Stimulated activated CD4-positive, alpha-beta T cell treated with anti-CD3 and anti-CD28 coated beads, TNF-alpha, amount 100 ng/mL, for 24 hours (primary cell): ENCODE measurements around the gene TGFBR2.
"Not testable (repeated sequence)": the region's sequence is repeated elsewhere in the genome, so short reads cannot be mapped to it uniquely, and the experiment has no call there.

Experiments
- DNase-seq, 3 experiments: peaks; one replicate each; pipeline ENCODE4 v3.0.0-alpha.2; 2020; ENCODE audit warnings: low read depth in 3 of 3

Gene TGFBR2

DNA sequence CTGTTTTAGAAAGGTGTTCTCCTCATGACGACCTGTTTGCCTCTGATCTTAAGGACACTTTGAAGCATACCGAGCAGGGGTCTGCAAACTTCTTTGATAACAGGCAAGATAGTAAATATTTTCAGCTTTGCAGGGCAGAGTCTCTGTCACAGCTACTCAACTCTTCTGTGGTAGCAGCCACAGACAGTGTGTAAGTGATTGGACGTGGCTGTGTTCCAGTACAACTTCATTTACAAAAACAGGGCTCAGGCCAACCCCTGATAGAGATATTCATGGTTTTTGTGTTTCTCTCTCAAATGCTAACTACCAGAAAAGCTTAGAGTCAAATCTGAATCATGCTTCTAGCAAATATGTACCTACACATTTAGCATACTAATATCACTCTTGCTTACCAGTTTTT lies 51.5 kb downstream of the TGFBR2 start:
- DNase-seq = no peak

DNA sequence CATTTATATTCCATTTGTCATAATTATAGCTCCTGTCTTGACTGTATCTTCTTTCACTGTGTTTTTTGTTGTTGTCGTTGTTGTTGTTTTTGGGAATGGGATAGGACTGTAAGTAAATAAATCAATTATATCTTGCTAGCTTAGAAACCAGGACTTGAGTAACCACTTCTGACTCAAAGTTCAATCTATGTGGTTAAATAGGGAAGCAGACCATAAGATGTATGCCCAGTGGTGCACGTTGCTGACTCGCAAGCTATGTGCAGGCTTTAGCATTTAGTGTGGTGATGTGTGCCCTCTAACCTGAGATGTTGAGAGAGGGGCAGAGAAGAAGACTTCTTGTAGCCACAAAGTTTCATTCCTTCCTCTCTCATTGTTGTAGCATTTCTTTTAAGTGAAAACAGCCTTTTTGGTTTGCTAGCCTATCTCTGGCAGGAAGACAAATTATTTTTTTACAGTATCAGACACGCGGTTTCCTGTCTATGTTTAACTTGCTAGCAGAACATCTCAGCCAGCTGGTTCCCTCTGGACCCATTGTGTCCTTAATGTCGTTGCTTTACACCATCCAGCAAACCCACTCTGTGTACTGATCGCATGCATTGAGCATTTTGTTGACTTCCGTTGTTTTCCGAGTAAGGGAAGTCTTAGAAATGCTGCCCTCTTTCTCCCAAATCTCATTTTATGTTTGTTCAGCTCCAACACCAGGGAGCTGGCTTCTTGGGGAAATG lies 52.1 kb downstream of the TGFBR2 start:
- DNase-seq = peak in 1 of 3 experiments; percentile 53

DNA sequence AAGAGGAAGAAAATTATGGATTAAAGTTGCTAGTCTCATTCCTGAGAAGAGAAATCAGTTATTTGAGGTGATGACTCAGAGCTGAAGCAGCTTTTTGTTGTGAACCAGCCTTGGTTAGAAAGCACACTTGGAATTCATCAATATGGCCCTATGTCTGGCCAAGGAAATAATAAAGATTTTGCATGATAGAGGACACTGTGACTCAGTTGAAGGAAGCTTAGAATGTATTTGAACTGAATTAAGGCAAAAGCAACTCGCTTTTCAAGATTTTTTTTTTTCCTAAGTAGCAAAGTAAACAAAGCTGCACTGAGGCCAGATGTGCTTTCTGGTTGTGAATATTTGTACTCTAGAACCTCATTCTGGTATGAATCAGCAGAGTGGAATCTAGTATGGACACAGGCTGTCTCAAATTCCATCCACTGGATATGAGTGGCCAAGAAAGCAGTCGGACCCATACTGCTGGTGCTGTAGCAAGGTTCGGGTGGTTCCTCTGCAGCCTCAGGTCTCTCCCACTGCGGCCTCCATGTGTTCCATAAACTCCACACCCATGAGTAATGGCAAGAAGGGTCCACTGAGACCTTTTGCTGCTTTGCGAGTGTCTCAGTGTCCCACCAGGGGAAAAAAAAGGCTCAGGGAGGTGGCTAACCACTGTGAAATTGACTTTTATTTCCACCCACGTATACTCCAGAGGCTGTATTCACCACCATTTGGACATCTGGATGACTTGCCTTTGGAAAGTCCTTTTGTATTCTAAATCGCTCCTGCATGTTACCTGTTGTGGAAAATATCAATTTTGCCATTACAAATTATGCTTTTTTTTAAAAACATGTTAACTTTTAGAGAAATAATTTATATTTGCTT lies 53.1 kb downstream of the TGFBR2 start:
- no peak for DNase-seq

DNA sequence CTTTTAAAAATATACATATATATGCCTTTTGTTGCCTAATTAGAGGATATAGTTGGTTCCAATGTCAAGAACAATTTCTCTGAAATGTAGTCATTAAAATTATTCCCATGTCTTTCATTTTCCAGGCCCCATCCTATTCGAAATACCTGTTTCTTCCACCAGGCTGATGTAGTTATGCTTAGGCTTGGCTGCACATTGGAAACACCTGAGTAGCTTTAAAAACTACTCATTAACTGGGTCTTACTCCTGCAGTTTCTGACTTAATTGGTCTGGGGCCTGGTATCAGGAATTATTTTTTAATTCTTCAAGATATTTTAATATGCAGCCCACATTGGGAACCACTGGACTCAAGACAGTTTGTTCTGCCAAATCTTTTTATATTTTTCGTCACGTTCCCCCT lies 53.7 kb downstream of the TGFBR2 start:
- no peak for DNase-seq

DNA sequence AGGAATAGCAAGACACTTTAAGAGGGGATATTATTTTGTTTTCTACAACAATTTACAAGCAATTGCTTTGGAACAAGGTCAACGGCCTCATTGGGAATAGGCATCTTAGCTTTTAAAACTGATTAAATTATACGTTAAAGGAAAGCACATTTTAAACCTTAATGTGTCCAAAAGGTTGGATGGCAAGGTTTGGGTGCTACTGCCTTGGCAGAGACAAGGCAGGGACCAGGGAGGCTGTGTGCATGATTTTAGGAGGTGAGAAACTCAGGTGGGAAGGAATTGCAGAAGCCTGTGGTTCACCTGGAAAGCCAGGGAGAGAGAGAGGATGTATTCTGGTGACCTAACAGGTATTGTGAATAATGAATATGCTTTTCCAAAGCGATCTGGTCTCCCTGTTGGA lies 54.3 kb downstream of the TGFBR2 start:
- DNase-seq = no peak

DNA sequence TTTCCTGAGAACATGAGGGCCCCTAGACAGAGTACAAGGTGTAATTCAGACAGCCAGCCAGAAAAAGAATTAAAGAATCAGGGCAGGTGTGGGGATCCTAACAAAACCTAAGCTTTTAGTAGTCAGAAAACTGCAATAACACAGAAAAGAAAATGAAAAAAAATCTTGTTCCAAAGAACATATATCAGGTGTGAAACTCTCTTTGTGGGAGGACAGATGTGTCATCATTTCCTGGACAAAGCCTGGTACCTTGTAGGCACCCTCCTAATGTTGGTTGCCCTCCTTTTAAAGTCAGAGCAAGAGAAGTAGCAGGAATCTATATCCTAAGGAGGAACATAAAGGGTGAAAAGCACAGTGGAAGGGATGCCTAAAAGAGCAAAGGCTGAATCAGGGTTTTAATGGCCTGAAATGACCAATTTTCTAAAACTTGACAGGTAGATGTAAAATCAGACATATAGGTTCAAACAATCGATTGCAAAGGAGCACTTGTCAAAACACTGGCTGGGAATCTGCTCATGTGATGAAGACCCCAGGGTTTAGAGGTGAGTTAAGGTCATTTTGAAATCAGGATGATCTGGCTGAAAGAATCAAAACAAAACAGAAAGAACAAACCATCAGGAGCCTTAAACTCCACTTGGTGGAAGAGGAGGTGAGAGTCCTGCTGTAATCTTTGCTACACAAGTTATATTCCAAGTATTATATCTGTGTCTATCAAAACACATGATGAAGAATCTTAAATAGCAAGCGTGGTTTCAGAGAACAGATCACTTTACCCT lies 54.9 kb downstream of the TGFBR2 start:
- no peak for DNase-seq

DNA sequence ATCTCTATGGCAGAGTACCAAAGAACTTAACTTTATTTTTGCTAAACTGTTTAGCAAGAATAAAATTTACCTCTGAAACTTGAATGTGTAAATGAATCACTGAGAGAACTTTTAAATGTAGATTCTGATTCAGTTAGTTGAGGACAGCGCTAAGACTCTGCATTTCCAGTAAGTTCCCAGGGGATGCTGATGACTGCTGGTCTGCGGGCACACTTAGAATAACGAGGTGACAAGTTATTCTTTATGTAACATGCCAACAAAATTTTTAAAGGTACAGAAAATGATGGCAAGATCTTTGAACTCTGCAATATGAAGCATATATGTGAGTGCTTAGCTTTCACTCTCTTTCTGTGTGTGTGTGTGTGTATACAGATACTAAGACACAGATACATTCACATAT lies 56.4 kb downstream of the TGFBR2 start:
- no peak for DNase-seq

DNA sequence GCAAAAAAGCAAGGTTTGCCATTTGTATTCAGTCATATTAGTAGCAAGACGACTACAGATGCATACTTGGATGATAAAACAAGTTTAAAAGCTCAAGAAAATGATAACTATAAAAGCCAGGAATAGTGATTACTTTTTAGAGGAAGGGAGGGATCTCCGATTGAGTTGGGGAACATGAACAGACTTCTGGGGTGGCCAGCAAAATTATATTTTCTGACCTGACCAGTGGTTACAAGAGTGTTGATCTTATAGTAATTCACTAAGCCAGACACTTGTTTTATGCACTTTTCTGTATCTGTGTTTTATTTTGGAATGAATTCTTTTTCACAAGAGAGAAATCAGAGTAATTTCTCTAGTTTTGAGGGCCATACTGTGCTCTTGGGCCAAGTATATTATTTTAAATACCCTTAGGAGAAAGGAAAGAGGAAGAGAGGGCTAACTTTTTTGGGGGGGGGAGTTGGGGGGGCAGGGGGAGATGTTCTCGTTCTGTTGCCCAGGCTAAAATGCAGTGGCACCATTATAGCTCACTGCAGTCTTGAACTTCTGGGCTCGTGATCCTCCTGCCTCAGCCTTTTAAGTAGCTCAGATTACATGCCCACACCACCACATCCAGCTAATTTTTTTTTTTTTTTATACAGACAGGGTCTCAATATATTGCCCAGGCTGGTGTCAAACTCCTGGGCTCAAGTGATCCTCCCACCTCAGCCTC lies 57.3 kb downstream of the TGFBR2 start:
- no peak for DNase-seq

DNA sequence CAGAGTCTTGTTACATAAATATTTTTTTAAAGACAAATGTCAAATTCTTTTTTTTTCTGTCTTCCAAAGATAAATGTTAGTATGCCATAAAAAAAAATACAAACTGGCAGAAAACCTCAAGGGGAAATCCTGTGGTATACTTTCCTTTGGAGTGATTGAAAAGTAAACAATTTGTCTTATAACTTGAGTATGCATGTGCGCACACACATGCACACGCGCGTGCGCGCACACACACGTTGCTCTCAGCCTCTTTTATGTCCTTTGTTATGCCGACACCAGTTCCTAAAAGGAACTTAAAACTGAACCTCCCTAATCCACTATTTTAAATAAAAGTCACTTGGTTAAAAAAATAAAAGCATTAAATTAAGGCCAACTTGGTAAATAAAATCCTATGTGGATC lies 58.1 kb downstream of the TGFBR2 start:
- no peak for DNase-seq

DNA sequence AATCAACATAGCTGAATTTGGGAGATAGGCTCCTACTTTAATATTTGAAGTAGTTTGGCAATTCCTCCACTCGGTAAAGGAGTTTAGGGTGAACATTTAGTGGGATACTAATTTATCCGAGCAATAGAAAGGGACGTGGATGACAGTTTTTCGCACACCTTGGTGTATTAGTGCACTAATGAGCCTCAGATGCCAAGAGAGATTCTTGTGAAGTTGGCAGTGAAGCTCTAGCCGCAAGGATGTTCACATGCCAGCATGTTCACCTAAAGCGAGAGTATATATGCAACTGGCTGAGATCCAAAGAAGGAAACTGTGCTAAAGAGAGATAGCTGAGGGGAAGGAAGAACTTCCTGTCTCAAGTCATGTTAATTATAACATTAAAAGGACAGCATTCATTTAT lies 58.5 kb downstream of the TGFBR2 start:
- no peak for DNase-seq

DNA sequence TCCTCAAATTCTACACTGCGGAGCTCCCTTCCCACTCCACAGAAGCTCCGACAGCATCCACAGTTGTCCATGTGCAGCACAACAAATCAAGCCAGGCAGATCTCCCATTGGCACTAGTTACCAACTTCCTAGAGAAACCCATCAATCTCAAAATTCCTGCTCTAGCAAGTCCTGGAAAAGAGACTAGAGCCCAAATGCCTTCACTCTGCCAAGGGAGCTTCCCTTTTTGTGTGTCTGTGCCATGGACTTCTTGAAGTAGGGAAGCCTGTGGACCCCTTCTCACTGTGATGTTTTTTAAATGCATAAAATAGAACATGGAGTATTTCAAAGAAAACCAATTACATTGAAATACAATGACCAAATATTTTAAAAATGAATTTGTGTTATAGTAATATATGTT lies 59.1 kb downstream of the TGFBR2 start:
- DNase-seq = no peak

DNA sequence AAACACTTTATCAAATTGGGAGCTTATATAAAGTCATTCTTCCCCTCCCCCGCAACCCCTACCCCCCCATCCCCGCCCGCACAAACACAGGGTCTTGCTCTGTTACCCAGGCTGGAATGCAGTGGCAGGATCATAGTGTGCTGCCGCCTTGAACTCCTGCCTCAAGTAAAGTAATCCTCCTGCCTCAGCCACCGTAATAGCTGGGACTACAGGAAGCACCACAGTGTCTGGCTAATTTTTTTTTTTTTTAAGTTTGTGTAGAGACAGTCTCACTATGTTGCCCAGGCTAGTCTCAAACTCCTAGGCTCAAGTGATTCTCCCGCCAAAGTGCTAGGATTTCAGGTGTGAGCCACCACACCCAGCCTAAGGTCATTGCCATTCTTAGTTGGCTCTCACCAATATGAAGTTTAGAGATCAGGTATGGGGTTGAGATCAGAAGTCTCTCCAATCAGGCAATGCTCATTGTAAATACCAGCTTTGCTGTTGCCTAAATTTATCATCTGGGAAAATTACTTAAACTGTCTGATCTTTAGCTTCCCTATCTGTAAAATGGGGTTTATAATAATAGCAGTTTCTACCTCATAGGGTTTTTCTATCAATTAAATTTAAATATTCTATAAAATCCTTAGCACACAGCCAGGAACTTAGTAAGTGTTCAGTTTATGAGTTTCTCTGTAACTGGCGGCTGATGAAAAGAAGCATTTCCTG lies 60.3 kb downstream of the TGFBR2 start:
- no peak for DNase-seq

DNA sequence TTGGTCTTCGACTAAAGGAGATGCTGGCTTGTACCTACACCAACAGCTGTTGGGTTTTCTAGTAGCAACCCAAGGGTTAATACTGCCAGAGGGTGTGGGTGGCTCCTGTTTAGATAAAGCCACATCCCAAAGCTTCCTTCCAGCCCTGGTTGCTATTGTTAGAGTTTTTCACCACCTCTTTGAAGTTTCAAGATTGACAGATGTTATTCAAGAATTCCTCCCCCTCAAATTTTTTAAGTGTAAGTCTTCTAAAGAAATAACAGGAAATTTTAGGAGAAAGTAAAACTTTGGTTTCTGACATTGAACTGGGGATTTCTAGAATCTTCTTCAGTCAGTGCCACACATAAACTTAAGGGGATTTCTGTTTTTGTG lies 60.9 kb downstream of the TGFBR2 start:
- no peak for DNase-seq

DNA sequence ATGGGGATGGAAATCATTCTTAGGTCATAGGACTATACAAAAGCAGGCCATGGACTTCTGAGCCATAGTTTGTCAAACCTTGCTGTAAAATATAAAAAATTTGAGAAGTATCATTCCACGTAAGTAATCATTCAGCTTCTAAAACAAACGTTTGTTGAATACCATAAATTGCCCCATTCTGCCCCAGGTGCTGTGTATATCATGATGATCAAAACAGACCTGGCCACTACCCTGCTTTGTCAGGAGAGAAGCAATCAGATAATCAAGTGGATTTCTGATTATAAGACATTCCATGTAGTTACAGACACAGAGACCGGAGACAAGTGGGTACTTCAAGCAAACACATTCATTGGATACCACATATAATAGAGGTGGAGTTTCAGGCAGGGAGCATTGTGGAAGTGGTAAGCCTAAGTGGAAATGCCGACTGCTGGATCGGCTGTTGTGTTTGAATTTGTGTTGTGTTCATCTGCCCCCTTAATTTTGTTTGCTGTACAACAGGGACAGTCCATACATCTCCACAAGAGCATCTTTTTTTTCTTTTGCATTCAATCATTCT lies 61.7 kb downstream of the TGFBR2 start:
- no peak for DNase-seq

DNA sequence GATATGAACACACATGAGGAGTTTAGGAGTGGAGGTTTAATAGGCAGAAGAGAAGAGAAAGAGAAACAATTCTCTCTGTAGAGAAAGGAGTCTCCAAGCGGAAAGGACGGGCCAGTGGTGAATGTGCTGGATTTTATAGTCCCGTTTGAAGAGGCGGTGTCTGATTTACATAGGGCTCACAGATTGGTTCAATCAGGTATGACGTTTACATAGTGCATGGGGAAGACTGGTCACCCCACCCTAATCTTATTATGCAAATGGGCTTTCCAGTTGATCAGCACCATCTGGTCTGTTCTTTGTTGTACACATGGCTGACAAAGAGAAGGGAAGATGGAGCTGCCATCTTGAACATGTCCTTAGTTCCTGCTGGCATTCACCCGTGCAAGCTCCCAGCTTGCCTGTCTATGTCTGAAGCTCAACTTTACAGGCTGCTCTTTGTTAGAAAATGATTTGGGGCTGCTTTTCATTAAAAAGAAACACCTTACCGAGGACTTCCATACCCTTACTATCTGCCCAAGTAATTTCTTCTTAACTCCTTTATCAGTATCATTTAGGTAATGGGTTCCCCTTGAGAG lies 63.0 kb downstream of the TGFBR2 start:
- DNase-seq = not testable (repeated sequence)

DNA sequence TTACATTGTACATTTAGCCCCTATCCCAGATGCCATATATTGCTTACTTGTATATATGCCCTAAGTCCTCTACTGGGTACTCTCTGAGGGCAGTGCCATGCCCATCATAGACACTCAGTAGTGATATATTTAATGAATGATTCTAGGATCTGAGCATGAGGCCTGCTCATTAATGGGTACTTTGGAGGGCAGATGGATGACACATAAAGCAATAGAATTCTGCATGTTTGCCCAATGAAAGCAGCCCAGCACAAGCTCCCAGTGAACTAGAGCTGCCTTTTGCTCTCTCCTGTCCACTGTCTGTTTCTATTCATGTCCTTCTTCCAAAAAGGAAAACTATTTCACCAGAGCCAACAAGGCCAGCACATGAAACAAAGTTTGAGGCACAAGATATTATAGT lies 63.9 kb downstream of the TGFBR2 start:
- DNase-seq = no peak

DNA sequence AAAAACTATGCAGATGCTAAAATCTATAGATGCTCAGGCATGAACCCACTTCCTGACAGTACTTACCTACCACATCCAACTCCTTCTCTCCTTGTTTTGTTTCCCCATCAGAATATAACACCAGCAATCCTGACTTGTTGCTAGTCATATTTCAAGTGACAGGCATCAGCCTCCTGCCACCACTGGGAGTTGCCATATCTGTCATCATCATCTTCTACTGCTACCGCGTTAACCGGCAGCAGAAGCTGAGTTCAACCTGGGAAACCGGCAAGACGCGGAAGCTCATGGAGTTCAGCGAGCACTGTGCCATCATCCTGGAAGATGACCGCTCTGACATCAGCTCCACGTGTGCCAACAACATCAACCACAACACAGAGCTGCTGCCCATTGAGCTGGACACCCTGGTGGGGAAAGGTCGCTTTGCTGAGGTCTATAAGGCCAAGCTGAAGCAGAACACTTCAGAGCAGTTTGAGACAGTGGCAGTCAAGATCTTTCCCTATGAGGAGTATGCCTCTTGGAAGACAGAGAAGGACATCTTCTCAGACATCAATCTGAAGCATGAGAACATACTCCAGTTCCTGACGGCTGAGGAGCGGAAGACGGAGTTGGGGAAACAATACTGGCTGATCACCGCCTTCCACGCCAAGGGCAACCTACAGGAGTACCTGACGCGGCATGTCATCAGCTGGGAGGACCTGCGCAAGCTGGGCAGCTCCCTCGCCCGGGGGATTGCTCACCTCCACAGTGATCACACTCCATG lies 65.3 kb downstream of the TGFBR2 start:
- no peak for DNase-seq

DNA sequence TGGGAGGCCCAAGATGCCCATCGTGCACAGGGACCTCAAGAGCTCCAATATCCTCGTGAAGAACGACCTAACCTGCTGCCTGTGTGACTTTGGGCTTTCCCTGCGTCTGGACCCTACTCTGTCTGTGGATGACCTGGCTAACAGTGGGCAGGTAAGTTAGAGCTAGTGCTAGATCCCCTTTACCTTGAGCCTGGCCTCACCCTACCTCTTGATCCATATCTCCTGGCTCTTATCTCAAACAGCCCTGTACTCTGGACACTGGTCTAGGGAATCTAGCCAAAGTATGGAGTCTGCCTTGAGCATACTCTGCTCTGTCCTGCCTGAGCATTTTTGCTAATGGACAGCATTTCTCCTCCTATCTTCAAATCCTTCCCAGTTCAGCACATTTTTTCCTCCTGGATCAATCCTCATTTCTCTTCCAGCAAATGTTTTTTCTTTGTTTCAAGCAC lies 65.9 kb downstream of the TGFBR2 start:
- DNase-seq = no peak

DNA sequence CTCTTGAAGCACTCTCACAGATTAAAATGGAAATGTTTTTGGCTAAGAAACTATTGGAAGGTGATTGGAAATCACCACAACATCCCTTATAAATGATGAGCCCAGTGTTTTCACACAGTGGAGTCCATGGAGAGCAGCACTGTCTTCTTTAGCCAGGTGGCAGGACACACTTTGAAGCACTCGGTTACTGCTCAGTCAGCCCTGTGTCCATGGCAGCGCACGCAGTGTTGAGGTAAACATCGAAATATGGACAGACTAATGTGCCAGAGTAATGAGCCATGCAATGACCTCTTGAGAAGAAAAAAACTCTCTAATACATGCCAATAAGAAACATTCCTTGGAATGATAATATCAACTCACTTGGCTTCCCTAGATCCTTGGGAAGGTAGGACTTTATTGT lies 66.6 kb downstream of the TGFBR2 start:
- no peak for DNase-seq
